HK-2 (cell line): ENCODE measurements around the gene ADAM12.

Experiments used
- DNase-seq: peaks from one replicate; pipeline ENCODE4 v3.0.0-alpha.2; 2018; ENCODE audit not compliant: unreplicated experiment

Gene ADAM12

DNA sequence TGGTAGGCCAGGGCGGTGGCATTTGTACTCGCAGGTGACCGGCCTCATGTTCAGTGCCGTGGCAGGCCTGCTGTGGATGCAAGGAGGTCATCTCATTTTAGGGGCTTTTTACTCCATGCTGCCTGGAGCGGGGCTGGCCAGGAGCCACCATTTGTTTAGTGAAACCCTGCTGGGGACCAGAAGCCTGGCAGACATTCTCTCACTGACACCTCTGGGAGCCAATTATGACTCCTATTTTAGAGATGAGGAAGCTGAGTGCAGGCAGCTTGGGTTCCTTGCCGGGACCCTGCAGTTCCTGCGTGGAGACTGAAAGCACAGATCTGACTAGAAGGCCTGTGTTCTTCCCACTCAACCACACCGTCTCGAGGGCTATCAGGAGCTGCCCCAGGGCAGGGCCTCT is 305.3 kb downstream of the ADAM12 start:
- DNase-seq = no peak

DNA sequence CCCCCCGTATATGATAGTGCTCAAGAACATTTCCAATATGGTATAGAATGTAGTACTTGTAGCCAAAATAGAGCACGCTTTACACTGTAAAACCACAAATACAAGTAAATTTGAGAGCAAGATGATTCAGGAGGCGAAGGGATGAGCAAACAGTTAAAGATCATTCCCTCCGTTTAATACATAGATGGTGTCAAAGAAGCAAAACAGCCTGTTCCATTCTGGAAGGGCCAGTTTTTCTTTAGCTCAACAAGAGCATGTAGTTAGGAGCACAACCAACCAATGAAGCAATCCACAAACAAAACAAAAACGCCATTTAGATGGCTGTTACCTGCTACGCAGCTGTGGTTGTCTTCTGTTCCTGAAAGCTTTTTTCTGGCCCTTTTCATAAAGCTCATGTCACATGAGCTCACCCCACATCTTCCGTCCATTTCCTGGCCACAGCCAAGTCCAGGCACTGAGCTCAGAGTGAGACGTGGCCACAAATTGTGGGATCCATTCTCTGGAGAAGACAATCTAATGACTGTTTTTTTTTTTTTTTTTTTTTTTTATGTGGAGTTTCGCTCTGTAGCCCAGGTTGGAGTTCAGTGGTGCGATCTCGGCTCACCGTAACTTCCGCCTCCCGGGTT is 306.3 kb downstream of the ADAM12 start:
- DNase-seq = no peak

DNA sequence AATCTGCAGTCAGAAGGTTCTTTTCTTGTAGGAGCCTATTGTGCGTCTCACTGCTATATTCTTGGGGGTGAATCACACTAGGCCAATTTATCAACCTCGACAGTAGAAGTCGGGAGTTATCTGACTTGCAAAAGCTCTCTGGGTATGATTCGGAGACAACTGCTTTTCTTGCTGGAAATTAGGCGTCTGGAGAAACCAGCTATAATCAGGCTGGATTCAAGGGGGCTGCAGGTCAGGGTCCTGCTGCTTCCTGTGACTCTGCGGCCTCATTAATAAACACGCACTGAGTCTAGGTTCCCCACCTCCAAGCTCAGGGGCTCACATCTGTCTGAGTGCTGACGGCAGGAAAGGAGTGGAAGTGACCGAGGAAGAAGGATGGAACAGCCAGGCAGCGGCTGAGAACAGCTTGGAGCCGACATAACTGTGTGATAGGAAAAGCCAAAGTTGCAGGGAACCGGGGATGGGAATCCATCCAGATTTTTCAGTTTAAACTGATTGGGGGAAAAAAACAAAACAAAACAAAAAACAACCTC is 307.3 kb downstream of the ADAM12 start:
- no peak for DNase-seq

DNA sequence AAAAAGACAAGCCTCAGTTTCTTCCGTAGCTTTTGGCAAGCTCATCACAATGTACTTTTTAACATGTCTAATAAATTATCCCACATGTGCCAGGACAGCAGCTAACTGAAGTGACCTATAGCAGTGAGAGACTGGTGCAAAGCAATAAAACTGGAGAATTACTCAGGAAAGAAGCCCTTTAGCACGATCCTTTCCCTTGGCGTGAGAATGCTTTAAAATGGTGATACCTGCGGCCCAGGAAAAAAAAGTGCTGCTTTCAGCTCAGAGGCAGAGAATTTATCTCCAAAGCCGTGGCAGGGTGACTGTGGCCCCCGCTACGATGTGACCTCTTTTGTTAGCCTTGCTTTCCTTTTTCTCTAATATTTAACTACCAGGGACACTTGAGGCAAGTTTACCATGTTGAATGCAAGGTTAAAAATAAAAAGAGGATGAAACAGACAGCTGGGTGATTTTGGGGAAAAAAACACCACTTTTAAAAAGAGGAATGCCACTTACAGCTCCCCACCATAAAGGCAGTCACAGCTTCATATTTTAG is 307.9 kb downstream of the ADAM12 start:
- no peak for DNase-seq

DNA sequence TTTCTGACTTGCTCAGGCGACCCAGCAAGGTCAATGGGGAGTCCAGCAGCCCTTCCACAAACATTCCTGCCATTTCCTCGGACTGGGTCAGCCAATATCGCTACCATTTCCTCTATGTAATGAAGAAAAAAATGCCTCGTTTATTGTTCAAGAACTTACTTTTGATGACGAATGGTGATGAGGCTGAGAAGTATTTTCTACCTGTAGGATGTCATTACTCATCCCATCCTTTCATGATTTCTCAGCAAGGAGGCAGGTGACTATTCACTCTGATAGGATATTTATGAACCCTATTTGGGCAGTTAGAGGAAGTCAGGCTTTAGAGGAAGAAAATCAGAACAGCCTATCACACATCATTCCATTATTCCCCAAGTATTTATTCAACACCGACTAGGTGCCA is 313.3 kb downstream of the ADAM12 start:
- no peak for DNase-seq

DNA sequence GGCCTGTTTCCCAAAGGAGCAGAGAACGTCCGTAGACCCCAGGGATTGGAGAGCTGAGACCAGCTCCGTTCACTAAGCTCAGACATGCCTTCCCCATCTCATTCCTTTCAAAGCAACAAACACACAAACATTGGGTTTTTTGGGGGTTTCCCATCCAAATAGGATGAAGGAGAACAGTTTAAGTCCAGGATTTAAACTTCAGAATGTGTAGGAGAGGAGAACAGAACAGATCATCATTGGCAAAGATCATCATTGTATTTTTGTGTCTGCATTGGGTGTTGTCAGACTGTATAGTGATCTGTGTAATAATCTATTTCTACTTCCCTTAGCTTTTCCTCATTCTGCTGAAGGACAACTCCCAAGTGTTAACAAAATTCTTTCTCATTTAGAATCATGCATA is 314.0 kb downstream of the ADAM12 start:
- no peak for DNase-seq

DNA sequence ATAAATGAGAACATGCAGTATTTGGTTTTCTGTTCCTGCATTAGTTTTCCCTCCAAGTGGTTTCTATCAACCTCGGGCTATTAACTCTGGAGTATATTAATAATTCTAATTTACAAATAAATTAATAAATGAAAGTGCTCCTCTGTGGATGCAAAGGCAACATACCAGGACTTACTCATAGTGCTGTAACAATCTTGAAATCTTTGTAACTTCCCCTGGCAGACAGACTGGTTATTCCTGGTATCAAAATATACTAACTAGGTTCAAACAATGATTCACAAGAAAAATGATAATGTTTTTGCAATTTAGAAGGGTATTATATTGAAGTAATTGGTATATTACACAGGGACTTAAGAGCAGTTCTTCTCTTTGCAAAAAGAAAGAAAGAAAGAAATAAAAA is 314.7 kb downstream of the ADAM12 start:
- DNase-seq = no peak

DNA sequence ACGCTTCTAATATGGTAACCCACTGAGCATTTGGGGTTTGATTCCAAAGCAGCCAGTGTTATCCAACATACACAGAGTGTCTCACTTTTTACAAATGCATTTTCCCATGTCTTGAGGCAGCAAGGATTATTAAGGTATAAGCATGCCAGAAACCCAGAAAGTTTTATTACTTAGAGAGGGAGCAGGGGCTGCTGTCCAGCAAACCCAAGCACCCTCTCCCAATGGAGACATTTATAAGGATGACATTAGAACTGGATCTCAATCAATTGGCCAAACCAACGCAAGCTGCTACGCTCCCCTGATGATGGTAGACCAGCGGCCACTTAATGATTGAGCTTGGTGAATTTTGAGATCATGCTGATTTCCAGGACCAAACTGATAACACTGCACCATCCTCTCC is 315.7 kb downstream of the ADAM12 start:
- no peak for DNase-seq

DNA sequence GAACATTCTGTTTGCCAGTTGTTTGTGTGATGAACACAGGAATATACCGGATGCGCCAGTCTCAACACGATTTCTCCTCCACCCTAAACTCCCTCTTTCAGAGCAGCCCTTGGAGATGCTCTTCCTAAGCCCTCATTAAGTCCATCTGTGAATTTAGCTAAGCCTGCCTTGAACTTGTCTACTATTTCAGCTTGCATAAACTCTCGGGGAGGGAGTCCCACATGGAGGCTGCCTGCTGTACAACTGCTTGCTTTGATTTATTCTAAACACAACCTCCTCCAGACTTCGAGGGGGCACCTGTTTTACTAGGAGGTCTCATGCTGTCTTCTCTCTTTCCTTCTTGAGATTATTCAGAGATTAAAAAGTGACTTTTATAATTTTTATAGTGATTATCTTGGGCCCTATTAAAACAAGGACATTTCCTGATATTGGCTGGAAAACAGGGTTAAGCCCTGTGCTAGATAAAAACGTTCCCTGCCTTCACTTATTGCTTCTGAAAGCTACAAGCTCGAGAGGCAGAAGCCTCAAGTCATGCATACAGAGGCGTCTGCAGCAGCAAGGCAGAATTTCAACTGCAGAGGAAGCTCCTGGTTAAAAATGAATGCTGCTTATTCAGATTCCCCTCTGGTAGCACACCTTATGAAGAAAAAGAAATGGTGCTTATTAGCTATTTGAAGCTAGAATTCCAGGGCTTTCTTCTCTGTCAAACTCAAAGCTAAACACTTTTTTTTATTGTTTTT is 317.6 kb downstream of the ADAM12 start:
- DNase-seq = no peak

DNA sequence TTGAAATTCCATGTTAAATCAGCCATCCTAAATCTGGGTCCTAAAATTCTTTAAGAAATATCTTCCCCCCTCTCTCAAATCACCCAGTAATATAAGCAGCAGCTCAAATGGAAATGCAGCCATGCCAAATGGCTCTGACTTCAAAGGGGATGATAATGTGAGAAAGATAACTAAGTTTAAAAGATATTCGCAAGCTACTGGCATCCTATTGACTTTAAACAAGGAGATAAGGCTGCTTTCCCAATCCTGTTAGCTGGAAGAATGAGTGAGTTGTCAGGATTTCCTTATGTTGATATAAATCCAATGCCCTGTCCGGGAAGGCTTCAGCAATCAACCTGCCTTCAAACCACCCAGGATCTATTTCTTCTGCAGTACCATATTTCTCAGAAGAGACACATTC is 320.0 kb downstream of the ADAM12 start:
- no peak for DNase-seq

DNA sequence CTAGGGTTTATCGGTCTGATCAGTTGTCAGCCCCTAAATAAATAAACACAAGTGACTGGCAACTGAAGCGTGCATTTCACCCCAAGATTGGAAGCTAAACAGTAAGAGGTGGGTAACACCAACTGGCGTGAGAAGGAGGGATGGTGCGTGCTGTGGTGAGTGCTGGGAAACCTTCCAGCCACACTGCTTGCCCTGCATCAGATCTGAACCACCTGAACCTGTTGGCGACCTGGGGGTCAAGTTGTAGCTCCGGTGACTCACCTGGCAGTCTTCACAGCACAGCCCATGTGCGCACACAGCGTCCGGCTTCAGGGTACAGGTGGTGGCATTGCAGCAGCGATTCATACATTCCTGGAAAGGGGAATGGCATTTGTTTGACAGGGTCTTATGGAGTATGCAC is 321.8 kb downstream of the ADAM12 start:
- DNase-seq = no peak

DNA sequence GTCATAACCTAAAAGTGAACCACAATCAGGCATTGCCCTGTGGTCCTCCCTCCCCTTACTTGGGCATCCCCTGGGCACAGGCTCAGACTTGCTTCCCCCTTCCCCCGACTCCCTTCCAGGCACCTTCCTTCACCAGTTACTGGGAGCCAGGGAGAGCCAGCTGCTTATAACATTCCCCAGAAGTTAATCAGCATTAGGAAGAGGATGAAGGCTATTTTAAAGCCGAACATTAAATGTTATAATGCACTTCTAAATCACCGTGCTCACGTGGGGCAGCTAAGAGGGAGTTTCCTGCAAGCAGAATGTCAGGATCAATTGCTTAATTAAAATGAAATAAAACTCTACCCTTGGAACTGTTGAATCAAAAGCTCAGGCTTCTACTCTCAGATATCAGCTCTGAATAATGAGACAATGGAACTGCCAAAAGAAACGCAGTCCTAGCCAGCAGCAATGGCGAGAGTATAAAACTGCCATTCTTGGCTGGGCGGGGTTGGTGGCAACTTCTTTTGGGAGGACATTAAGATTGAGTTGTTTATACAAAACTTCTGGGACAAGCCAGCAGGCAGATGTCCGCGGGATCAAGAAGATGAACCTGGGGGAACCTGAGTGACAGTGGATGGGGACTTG is 322.4 kb downstream of the ADAM12 start:
- no peak for DNase-seq

DNA sequence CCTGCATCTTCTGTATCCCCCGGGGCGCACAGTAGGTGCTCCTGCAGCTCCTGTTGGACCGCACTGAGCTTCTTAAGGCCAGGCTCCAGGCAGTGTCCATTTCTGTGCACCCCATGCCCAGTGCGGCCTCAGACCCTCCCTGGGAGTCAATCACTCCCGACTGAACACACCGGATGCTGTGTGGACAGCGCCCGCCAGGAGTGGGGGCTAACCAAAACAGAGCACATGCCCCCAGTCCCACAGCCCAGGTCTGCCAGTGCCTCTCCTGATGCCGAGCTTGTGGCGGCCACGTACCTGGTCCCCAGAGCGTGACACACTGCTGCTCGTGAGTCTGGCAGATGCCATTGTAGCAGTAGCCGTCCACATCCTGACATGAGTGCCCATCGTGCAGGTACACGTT is 323.8 kb downstream of the ADAM12 start:
- DNase-seq = no peak

DNA sequence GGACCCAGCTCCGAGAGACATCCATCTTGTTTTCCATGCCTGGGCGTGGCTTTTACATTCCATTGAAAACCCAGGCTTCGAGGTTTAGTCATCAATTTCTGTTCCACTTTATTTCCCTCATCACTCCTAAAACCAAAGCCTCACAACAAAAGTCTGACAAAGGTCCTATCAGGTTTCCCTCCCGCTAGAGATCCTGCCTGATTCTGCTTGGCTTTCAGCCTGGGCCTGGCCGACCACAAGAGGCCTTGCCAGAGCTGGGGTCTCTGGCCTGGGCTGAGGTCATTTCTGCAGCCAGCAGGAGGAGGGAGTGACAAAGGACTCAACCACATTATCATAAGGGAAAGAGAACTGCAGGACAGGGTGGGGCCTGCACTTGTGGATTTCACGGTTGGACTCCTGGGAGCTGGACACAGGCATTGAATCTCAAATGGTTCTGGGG is 324.9 kb downstream of the ADAM12 start:
- DNase-seq = peak; percentile 95

DNA sequence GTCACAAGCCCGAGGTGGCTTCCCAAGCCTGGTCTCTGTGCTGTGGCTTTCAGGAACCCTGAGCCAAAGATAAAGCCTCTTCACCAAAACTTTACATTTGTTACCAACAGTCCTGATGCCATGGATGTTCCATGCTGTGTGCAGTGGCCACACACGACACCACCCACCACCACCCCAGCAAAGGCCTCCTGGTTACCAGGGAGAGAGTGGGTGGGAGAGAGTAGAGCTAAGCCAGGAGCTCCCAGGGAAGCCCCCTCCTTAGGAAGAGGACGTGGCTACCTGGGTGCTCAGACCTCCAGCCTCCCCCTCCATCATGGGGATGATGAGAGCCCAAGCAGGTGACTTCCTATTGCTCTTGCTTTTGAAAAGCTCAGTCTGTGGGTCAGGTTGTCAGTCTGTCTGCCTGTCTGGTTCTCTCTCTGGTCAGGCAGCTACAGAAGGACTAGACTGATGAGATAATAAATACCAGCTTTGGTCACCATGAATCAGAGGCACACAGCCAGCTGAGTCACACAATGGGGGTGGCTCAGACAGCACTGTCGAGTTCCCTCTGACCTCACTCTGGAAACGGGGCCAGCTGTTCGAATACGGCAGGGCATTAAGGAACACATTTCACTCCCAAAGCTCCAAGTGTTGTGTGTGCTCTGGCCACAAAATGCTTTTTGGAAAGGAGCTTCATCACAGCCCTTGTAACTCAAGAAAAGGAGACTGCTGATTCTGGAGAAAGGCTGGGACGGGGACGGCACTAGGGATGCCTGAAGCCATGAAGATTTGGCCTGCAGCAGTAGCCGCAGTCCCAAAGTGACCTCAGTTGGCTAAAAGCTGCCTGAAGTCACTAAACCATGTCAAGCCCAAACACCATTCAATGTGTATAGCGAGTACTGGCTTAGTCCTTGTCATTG is 325.9 kb downstream of the ADAM12 start:
- peak; percentile 95 for DNase-seq

DNA sequence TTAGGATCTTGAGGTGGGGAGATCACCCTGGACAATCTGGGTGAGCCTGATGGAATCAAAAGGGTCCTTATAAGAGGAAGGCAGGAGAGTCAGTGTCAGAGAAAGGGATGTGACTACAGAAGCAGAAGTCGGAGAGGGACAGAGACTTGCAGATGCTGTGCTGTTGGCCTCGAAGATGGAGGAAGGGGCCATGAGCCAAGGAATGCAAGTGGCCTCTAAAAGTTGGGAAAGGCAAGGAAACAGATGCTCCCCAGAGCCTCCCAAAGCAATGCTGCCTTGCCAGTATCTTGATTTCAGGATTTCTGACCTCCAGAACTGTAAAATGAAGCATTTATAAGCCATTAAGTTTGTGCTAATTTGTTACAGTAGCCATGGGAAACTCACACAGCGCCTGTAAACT is 326.8 kb downstream of the ADAM12 start:
- DNase-seq = no peak

DNA sequence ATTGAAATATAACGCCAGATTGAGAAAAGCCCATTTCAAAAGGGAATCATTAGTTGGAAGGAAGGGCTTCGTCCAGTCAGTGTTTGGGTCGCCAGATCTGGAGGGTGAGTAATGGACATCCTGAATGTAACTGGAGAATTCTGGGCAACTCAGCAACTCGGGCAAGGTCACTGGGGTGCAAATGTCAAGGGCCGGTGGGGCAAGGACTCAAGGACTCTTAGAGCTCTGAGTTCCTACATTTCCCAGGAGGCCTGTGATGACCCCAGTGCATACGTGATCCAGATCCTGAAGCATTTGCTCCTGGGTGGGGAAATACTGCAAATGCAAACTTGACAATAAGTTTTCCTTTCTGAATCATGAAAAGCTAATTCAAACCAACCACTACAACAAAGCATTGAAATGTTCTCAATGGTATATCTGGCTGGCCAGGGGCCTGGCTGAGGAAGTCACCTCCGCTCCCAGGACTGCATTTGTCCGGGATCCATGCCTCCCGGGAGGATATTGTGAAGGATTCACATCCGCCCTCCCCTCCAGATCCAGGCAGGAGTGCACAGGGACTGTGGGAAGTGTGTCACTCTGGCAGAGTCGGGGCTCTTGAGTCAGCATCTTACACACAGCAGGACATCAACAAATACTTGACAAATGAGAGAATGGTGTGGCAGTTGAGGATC is 327.9 kb downstream of the ADAM12 start:
- peak; percentile 48 for DNase-seq

DNA sequence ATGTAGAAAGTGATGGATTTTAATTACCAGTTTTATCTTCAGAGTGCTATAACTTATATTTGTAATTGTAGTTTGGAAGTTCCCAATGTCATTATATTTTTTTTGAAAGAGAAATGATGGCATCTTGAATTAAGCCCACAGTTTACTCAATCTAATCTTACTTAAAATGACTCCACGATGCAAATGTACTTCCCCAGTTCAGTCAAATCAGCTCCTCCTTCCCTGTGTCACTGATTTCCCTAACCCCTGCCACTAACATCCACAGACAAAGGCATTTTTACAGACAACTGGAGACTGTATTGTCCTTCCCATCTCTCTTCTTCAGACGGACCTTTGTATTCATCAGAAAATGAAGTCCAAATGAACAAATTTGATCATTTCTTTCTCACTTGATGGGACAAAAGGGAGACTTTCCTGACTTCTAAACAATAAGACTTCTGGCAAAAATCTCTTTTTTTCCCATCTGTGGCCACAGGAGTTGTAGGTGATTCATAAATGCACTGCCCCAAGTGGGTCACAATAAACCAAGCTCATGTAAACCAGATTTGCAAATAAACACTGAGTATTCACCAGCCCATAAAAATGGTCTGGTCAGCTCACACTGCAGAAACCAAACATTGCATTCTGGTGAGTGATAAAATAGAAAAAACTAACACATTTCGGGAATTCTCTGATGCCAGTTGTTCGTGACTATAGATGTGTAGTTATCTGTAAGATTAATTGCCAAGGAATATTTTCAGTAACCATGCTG is 329.0 kb downstream of the ADAM12 start:
- no peak for DNase-seq

DNA sequence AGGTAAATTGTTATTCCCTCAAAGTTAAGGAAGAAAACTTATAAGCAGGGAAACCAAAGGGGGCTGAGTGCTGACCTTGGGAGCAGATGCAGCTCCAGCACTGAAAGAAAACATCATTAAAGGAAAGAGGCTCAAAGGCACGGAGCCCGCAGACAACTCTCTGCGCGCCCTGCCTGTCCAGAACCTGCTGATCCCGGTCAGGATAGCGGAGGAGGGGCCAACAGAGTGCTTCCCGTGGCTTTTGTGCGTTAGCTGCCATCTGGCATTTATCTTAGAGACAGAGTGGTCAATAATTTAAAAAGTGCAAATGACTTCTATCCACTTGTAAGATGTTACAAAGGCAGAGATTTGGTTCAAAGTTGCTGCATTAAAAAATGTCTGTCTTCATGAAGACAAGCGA is 329.8 kb downstream of the ADAM12 start:
- no peak for DNase-seq

DNA sequence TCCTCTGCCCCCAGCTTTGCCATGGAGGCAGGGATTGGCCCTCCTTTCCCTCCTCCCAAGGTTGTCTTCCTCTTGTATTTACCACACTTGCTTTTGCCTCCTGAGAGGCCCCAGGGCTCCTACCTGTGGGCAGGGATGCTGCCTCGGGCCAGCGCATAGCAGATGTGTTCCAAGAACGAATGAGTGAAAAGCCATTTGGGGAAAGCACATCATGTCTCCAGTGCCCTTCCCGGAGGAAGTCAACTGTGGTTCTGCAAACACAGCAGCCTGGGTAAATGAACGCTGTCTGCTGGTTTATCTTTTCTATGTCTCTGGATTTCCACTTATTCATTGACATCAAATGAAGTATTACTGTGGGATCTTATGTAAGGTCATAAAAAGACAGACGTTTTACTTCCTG is 330.2 kb downstream of the ADAM12 start:
- DNase-seq = no peak
